GM12872 (cell line): Measurements from ENCODE around the gene NUP210.

ENCODE experiments used
- CTCF ChIP-seq: IDR thresholded peaks from 3 replicates; pipeline ENCODE4 v1.5.1; 2011; ENCODE audit warnings: low read depth, mild to moderate bottlenecking, low read length, moderate library complexity; ENCODE audit not compliant: insufficient read depth

The NUP210 gene

DNA sequence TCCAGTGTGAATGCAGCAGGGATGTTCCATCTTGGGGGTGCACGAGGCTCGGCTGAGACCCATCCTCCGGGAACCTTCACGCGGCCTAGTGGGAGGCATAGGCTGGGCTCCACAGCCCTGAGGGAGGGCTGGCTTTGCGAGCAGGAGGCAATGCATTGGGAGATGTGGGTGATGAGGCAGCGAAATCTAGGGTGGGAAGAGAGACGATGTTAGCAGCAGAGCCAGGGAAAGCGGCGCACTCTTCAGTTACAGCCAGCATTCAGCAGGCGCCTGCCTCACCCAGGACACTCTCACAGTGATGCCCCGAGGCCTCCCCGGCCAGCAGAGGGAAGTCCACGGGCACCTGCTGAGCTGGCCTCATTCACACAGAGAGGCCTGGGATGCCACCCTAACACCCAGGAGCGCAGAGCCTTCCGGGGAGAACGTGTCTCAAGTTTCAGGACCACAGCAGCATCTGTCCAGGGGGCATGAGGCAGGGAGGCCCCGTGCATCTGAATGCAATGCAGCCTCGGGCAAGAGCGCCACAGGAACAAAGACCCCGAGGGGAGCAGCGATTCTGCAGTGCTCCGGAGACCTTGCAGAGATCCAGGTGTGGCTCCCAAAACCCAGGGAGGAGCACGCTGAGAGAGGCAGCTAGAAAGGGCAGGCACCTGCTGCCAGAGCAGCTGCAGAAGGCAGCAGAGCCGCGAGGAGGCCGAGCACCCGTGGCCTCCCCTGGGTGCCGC is 102.4 kb downstream of the NUP210 start:
- no peak for TF ChIP-seq CTCF

GRCh38 chr3:13316603-13317002 is 103.5 kb downstream of the NUP210 start:
- TF ChIP-seq CTCF = no peak

DNA sequence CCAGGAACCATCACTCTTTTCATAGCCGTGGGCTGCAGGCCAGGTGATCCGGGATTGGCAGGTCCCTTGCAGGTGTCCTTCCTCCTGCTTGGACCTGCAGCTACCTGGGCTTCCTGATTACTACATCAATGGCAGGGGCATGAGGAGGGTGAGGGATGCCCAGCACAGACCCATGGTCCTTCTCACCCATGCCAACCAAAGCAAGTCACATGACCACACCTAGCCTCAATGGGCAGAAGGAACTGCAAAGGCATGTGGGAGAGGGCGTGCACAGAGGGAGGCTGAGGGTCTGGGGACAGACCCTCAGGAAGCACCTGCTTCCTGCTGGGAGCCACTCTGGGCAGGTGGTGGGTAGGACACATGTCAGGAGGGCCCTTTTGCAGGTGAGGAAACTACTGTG is 105.2 kb downstream of the NUP210 start:
- TF ChIP-seq CTCF = no peak

- no peak for TF ChIP-seq CTCF
Measured at GRCh38 chr3:13313813-13314212, 106.3 kb downstream of the NUP210 start.

DNA sequence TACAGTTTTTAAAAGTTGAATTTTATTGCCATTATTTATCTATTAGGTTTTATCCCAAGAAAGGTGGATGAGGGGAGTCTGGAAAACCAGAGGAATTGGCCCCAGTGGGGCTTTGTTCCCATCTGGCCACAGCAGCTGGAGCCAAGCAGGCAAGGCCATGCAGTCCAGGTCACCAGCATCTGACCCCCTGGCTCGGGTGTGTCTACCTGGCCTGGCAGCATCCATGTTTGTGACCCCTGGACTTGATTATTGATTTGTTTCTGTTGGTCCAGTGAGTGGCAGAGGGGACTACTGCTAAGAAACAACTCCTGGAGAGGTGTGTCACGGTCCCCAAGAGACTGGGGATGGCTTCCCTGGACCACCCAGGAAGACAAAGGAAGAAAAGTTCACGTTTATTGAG is 111.1 kb downstream of the NUP210 start:
- no peak for TF ChIP-seq CTCF

- TF ChIP-seq CTCF = peak; percentile 75
Measured at GRCh38 chr3:13308380-13308801, 111.7 kb downstream of the NUP210 start.

GRCh38 chr3:13307041-13307440 is 113.1 kb downstream of the NUP210 start:
- no peak for TF ChIP-seq CTCF
